GM18867 (cell line): ENCODE data around the gene PHACTR1.

Experiments used
- ATAC-seq: cut with Tn5 transposase; IDR thresholded peaks from one replicate; pipeline ENCODE4 v1.9.1; 2021; ENCODE audit warnings: mild to moderate bottlenecking, moderate library complexity; ENCODE audit not compliant: unreplicated experiment

The PHACTR1 gene

GRCh38 chr6:12892151-12892550 lies 175.6 kb downstream of the PHACTR1 start:
- no peak for ATAC-seq

DNA sequence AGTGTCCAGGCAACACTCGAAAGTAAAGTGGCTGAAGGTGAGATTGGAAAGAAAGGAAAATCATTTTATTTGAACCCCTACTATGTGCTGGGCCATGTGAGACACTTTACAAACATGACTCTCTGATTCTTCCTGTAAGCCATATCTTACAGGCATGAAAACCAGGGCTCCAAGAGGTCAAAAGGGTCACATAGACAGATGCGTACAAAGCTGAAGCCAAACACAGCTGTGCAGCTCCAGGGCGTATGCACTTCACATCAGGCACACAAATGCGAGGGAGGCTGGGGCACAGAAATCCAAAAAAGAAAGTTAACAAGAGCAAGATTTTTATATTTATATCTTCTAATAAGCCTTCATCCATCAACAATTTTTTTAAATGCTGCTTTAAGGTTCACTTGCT lies 176.5 kb downstream of the PHACTR1 start:
- ATAC-seq = no peak

DNA sequence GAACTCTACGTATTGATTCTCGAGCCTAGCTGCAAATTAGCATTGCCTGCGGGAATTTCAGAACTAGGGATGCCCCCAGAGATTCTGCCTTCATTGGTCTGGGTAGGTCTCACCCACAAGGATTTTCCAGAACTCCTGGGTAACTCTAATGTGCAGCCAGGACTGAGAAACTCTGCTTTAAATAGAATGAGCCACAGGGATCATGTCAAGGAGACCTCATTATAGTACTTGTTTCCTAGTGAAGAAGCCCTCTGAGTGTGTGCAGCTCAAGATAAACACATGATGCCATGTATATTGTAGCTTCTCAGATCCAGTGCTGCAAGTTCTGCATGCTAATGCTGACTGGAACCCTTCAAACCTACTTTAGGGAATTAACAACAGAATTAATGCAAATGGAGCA lies 179.2 kb downstream of the PHACTR1 start:
- ATAC-seq = no peak

- ATAC-seq = no peak
Measured at GRCh38 chr6:12896208-12896733, 179.7 kb downstream of the PHACTR1 start.

GRCh38 chr6:12898603-12899002 lies 182.0 kb downstream of the PHACTR1 start:
- peak; percentile 53 for ATAC-seq

GRCh38 chr6:12899046-12899833 lies 182.7 kb downstream of the PHACTR1 start:
- no peak for ATAC-seq

GRCh38 chr6:12903246-12903645 lies 186.7 kb downstream of the PHACTR1 start:
- ATAC-seq = no peak

- ATAC-seq = no peak
Measured at GRCh38 chr6:12909833-12910232, 193.3 kb downstream of the PHACTR1 start.

- ATAC-seq = no peak
Measured at GRCh38 chr6:12911427-12911826, 194.9 kb downstream of the PHACTR1 start.

GRCh38 chr6:12913201-12913600 lies 196.6 kb downstream of the PHACTR1 start:
- no peak for ATAC-seq

DNA sequence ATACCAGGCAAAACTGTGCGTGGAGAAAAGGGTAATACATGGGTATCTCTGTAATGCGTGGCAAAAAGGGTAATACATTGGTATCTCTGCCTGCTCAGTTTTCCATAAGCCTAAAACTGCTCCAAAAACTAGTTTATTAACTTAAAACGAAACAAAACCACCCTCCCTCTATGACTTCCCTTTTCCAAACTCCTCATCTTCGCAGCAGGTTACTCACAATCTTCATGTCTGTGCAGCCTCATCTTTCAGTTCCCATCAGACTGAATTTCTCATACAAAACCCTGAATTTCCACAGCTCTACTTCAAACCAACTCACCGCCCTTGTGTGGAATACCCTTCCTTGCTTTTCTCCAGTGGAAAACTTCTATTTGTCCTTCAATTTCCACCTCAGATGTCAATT lies 199.4 kb downstream of the PHACTR1 start:
- ATAC-seq = no peak

DNA sequence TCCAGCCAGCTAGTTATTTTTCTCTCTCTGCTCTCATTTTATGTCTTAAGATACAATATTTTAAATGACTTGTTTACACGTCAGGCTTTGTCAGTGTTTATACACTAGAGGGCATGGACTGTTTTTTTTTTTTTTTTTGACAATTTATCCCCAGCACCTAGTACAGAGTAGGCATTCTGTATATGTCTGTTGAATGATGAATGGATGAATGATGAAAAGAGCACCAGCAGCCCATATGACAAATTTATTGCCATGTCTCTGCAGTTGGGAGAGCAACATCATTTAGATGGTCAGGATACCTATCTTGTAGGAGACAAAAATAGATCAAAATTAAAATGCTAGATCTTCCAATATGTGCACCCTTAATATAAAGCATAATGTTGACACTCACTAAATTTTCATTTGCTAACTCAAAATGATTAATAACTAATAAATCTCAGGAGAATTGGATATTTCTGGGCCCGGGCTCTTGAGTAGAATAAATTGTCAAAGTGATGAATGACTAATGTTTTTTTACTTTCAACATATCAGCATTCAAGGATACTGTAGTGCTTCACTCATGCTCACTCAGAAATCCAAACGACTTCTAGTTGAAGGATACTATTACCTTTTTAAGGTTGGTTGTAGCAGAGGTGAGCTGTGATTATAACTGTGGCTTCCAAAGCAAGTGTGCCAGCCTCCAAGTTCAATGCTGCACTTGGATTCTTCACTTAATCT lies 200.0 kb downstream of the PHACTR1 start:
- no peak for ATAC-seq

GRCh38 chr6:12921467-12921866 lies 204.9 kb downstream of the PHACTR1 start:
- ATAC-seq = no peak

DNA sequence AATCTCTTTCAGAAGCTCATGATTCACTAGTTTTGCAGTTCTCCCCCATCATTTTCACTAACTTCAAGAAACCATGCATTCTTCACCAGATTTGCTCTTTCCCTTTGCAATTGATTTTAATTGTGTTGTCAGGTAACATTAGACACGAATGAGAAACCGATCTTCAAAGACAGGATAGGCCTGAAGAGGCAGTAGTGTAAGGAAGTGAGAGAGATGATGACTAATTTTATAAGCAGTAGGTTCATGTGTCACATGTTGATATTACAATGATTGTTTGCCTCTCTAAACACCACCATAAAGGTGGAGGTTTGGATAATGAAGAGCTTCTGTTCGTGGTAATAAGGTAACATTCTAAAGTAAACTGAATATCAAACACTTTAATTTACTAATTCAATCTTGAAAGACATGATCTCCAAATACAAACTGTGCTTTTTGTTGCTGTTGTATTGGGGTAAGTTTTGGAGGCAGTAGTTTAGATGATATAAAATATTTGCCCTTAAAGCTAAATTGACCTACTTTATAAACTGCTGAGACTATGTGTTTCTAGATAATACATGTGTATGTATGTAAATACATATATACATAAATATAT lies 207.2 kb downstream of the PHACTR1 start:
- no peak for ATAC-seq

DNA sequence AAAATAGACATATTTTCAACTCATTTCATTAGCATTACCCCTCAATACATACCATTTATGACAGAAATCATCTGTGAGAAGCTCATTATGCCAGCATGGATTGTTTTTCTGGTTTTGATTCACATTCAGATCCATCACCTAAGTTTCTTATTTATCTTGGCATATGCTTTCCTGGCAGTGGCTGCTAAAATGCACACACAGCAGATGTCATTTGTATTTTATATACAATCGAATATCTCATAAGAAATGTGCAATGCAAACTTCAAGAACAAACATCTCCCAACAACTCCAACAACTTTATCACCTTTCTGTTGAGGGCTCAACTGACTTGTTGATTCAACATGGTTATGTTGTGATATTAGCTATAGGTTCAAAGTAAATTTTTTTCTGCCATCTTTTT lies 208.3 kb downstream of the PHACTR1 start:
- no peak for ATAC-seq

DNA sequence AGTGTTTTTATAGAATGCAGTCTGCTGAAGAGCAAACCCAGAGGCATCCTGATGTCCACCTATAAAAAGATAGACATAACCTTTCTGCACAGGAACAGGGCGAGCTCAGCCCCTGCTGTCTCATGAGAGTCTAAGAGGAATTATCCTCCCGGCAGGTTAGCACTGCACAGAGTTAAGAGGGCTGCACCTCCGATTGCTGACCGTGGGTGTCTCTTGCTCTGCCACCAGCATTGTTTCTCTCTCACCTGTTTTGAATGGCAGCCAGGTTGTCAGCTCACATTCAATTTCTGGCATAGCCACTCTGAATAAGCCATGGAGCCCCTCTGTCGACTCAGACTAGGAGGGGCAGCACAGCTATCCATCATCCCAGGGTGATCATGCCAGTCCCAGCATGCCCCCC lies 211.2 kb downstream of the PHACTR1 start:
- no peak for ATAC-seq

- ATAC-seq = no peak
Measured at GRCh38 chr6:12929678-12930077, 213.1 kb downstream of the PHACTR1 start.

DNA sequence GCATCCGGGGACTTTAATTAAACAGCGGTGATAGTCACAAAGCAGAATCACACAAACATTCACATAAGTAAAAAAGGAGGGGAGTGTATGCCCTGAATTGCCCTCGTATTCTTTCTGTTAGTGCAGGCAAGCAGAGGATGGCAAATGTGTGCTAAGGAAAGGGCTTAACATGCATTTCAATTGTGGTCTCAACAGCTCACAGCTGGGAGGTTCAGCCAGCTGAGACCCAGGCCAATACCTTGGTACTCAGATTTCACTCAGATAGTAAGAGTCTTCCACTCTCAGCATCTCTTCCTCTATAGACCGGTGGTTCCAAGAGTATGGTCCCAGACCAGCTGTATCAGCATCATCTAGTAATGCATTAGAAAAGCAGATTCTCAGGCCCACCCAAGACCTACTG lies 215.1 kb downstream of the PHACTR1 start:
- no peak for ATAC-seq

GRCh38 chr6:12935637-12936036 lies 219.1 kb downstream of the PHACTR1 start:
- ATAC-seq = no peak

DNA sequence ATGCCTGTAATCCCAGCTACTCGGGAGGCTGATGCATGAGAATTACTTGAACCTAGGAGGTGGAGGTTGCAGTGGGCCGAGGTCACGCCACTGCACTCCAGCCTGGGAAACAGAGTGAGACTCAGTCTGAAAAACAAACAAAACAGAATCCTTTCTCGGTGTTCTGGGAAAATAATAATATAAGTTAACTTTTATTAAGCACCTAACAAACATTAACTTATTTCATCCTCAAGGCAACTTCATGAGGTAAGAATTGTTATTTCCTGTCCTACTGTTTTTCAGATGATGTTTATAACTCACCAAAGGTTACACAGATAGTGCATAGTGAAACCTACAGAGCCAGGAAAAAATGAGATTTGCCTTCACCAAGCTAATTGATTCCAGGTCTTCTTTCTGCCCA lies 221.4 kb downstream of the PHACTR1 start:
- no peak for ATAC-seq

GRCh38 chr6:12939314-12939713 lies 222.7 kb downstream of the PHACTR1 start:
- no peak for ATAC-seq

- ATAC-seq = no peak
Measured at GRCh38 chr6:12941422-12941821, 224.9 kb downstream of the PHACTR1 start.
